Measurements from ENCODE around the gene SLC16A12.

SLC16A12 gene

GRCh38 chr10:89535171-89536012 lies at the start of gene SLC16A12:
Gene SLC16A12, minus strand, starts transcription at chr10:89535594. Its CDS starts 73,016 bp downstream, at chr10:89462578.
- DNase-seq = no peak

GRCh38 chr10:89582022-89582421 lies 46.6 kb upstream of the SLC16A12 start:
- no peak for DNase-seq

GRCh38 chr10:89580243-89580642 lies 44.8 kb upstream of the SLC16A12 start:
- no peak for DNase-seq

- no peak for DNase-seq
Observed at GRCh38 chr10:89576696-89577095, 41.3 kb upstream of the SLC16A12 start.

GRCh38 chr10:89576022-89576421 lies 40.6 kb upstream of the SLC16A12 start:
- DNase-seq = no peak

GRCh38 chr10:89575031-89575430 lies 39.6 kb upstream of the SLC16A12 start:
- DNase-seq = no peak

- DNase-seq = no peak
Observed at GRCh38 chr10:89574368-89574767, 39.0 kb upstream of the SLC16A12 start.

- no peak for DNase-seq
Observed at GRCh38 chr10:89567576-89568245, 32.3 kb upstream of the SLC16A12 start.

- DNase-seq = no peak
Observed at GRCh38 chr10:89566992-89567391, 31.6 kb upstream of the SLC16A12 start.

- no peak for DNase-seq
Observed at GRCh38 chr10:89566095-89566950, 30.9 kb upstream of the SLC16A12 start.

GRCh38 chr10:89565180-89565579 lies 29.8 kb upstream of the SLC16A12 start:
- DNase-seq = no peak

GRCh38 chr10:89563861-89564478 lies 28.6 kb upstream of the SLC16A12 start:
- peak; percentile 27 to 54 for DNase-seq

GRCh38 chr10:89563311-89563710 lies 27.9 kb upstream of the SLC16A12 start:
- no peak for DNase-seq

- DNase-seq = no peak
Observed at GRCh38 chr10:89556600-89556999, 21.2 kb upstream of the SLC16A12 start.

GRCh38 chr10:89555688-89556445 lies 20.5 kb upstream of the SLC16A12 start:
- no peak for DNase-seq

- no peak for DNase-seq
Observed at GRCh38 chr10:89554433-89554832, 19.0 kb upstream of the SLC16A12 start.

- no peak for DNase-seq
Observed at GRCh38 chr10:89553064-89553734, 17.8 kb upstream of the SLC16A12 start.

GRCh38 chr10:89552213-89552612 lies 16.8 kb upstream of the SLC16A12 start:
- DNase-seq = no peak

- DNase-seq = no peak
Observed at GRCh38 chr10:89550509-89550908, 15.1 kb upstream of the SLC16A12 start.

GRCh38 chr10:89549510-89549909 lies 14.1 kb upstream of the SLC16A12 start:
- no peak for DNase-seq

- DNase-seq = peak; percentile 16 to 32
Observed at GRCh38 chr10:89548673-89549072, 13.3 kb upstream of the SLC16A12 start.

All from AML-193 (cell line).